T-cell (primary cell): ENCODE data around the gene RASL10A. TPM values are rescaled to one million over a fixed set of nuclear protein-coding genes. Genes with fewer than 3 reads are reported as not detected.

Experiments
- ATAC-seq, 4 experiments: fragments of 200-7000 bp in 3 of 4; fragments of 150-1000 bp in 1 of 4; cut with Tn5 transposase; replicated peaks in 1 of 4; 1 replicate in 3 of 4; 2 replicates in 1 of 4; pipeline ENCODE4 v1.10.0; 2021; ENCODE audit warnings: moderate library complexity in 3 of 4, mild to moderate bottlenecking in 2 of 4, moderate number of reproducible peaks in 1 of 4
- CTCF ChIA-PET, 2 donors: fragments of 300-600 bp; sonication (Branson Sonifier 250); formaldehyde crosslinking; loops; one replicate each; lab custom pipeline; 2022; ENCODE audit warnings: antibody characterized with exemption in 2 of 2; lab: Charles Lee
- POLR2A ChIA-PET, 2 donors: fragments of 300-600 bp; sonication (Branson Sonifier 250); formaldehyde crosslinking; loops; one replicate each; lab custom pipeline; 2022; ENCODE audit warnings: antibody characterized with exemption in 2 of 2; lab: Charles Lee
- DNase-seq, 35 experiments: peaks; one replicate each; pipeline versions ENCODE4 v3.0.0 to v3.0.0-alpha.2; 2013 to 2023
- H3K27ac ChIP-seq: one replicate; pipeline ENCODE4 v1.5.1; 2013; ENCODE audit warnings: low read length
- H3K27me3 ChIP-seq, 2 experiments: replicated peaks in 1 of 2; 1 replicate in 1 of 2; 2 replicates in 1 of 2; pipeline versions ENCODE4 v1.6.1 to v1.7.0; 2013; ENCODE audit warnings: low read length in 1 of 2, mixed read lengths in 1 of 2; ENCODE audit not compliant: control insufficient read depth in 2 of 2, insufficient read depth in 2 of 2; ENCODE audit errors: extremely low read depth in 1 of 2
- H3K36me3 ChIP-seq, 2 donors: 1 replicate in 1 of 2; 2 replicates in 1 of 2; pipeline versions ENCODE4 v1.6.1 to v1.7.0; 2013; ENCODE audit warnings: low read length in 1 of 2; ENCODE audit not compliant: control insufficient read depth in 2 of 2, insufficient read depth in 1 of 2; ENCODE audit errors: extremely low read depth in 1 of 2
- H3K4me1 ChIP-seq, 2 experiments: 1 replicate in 1 of 2; 2 replicates in 1 of 2; pipeline versions ENCODE4 v1.6.1 to v1.7.0; 2013; ENCODE audit warnings: low read length in 2 of 2, mixed read lengths in 1 of 2; ENCODE audit not compliant: insufficient read depth in 2 of 2, control insufficient read depth in 1 of 2; ENCODE audit errors: extremely low read depth in 1 of 2
- H3K4me3 ChIP-seq, 2 donors: 1 replicate in 1 of 2; 2 replicates in 1 of 2; pipeline versions ENCODE4 v1.5.1 to v1.7.0; 2013; ENCODE audit warnings: mild to moderate bottlenecking in 2 of 2, low read length in 1 of 2, moderate library complexity in 1 of 2; ENCODE audit not compliant: control insufficient read depth in 1 of 2; ENCODE audit errors: extremely low read depth in 1 of 2
- H3K9me3 ChIP-seq: 2 replicates; pipeline ENCODE4 v1.7.0; 2013
- H3K27ac Mint-ChIP-seq, 2 donors: one replicate each; pipeline ENCODE4 v1.8.0; 2020 to 2021; ENCODE audit warnings: mild to moderate bottlenecking in 2 of 2, mixed read lengths in 2 of 2
- H3K27me3 Mint-ChIP-seq, 2 donors: one replicate each; pipeline ENCODE4 v1.8.0; 2021 to 2022; ENCODE audit warnings: mixed read lengths in 2 of 2
- H3K36me3 Mint-ChIP-seq: one replicate; pipeline ENCODE4 v1.8.0; 2021; ENCODE audit warnings: mixed read lengths
- H3K4me1 Mint-ChIP-seq, 3 donors: one replicate each; pipeline ENCODE4 v1.8.0; 2020 to 2022; ENCODE audit warnings: mixed read lengths in 3 of 3, mild to moderate bottlenecking in 1 of 3
- H3K4me3 Mint-ChIP-seq, 3 donors: one replicate each; pipeline ENCODE4 v1.8.0; 2020 to 2022; ENCODE audit warnings: mild to moderate bottlenecking in 3 of 3, mixed read lengths in 3 of 3, moderate library complexity in 3 of 3
- H3K9me3 Mint-ChIP-seq, 3 donors: one replicate each; pipeline ENCODE4 v1.8.0; 2020 to 2022; ENCODE audit warnings: mixed read lengths in 3 of 3
- WGBS: methylation state at CpG from one replicate; pipeline ENCODE4 v1.1.5; 2013; ENCODE audit warnings: missing lambda C conversion rate; ENCODE audit not compliant: insufficient coverage; 5-methylcytosine and 5-hydroxymethylcytosine counted together
- total RNA-seq, 35 experiments: library from RNA in 6 of 35; stranded (reverse) in 6 of 35; fragments of 120-200 nt in 1 of 35; gene quantifications; one replicate each; pipeline versions ENCODE4 v1.2.1 to v1.2.4 and lab custom pipeline; 2013 to 2026

Gene RASL10A
- total RNA-seq, 5 donors from 2014 or later (not counting 1 experiment from before 2014, with no cell fraction given) = 0.33 to 1.2 (median 0.71) TPM; not detected in 1

GRCh38 chr22:29302681-29303465, 12.6 kb downstream of the RASL10A start:
- H3K27me3 ChIP-seq = peaks cover 0 to 33% of the 10 kb centered on the region in 2 experiments
- H3K9me3 Mint-ChIP-seq = no peaks in the 10 kb centered on the region
- peaks cover 14 to 19% of the 10 kb centered on the region in 2 donors for H3K27me3 Mint-ChIP-seq
- POLR2A ChIA-PET = interaction anchor here in 1 of 2 donors (0.5 kb wide), 1 partner anchor 26 kb away, joined by 3 read pairs; no protein-coding TSS in a partner anchor
- no peak overlapping the region for H3K4me3 ChIP-seq
- peaks cover 5 to 28% of the 10 kb centered on the region in 2 donors for H3K36me3 ChIP-seq
- H3K4me1 ChIP-seq = peaks cover 0 to 19% of the 10 kb centered on the region in 2 experiments
- no peak overlapping the region for H3K27ac ChIP-seq
- 82% methylated on average over 11 of the region's 13 CpGs for WGBS
- H3K9me3 ChIP-seq = no peaks in the 10 kb centered on the region
- CTCF ChIA-PET = no interaction called here
- no peak overlapping the region for H3K4me3 Mint-ChIP-seq
- peak in 1 of 4 experiments; percentile 9 for ATAC-seq
- H3K27ac Mint-ChIP-seq = no peak overlapping the region
- peaks cover 2 to 16% (median 4%) of the 10 kb centered on the region in 3 donors for H3K4me1 Mint-ChIP-seq
- DNase-seq = no peak
- H3K36me3 Mint-ChIP-seq = peaks cover 23% of the 10 kb centered on the region

GRCh38 chr22:29302402-29302680, 13.2 kb downstream of the RASL10A start:
- Mint-ChIP-seq H3K27me3 (peaks cover 14 to 15% of the 10 kb centered on the region in 2 donors), H3K27ac (no peak overlapping the region), H3K9me3 (no peaks in the 10 kb centered on the region), H3K36me3 (peaks cover 29% of the 10 kb centered on the region), H3K4me1 (peaks cover under 1 to 12% (median 2%) of the 10 kb centered on the region in 3 donors), H3K4me3 (no peak overlapping the region)
- POLR2A ChIA-PET = no interaction called here
- H3K27ac ChIP-seq = no peak overlapping the region
- peaks cover 0 to 28% of the 10 kb centered on the region in 2 experiments for H3K27me3 ChIP-seq
- CTCF ChIA-PET = no interaction called here
- DNase-seq (no peak), ATAC-seq (no peak)
- H3K4me3 ChIP-seq = no peak overlapping the region
- 100% methylated on average over 1 of the region's 2 CpGs for WGBS
- peaks cover 9 to 33% of the 10 kb centered on the region in 2 donors for H3K36me3 ChIP-seq
- H3K9me3 ChIP-seq = no peaks in the 10 kb centered on the region
- peaks cover 0 to 15% of the 10 kb centered on the region in 2 experiments for H3K4me1 ChIP-seq

GRCh38 chr22:29301716-29302401, 13.6 kb downstream of the RASL10A start:
- Histone ChIP-seq H3K36me3 (peaks cover 9 to 38% of the 10 kb centered on the region in 2 donors), H3K9me3 (no peaks in the 10 kb centered on the region), H3K27me3 (peaks cover 0 to 26% of the 10 kb centered on the region in 2 experiments), H3K4me3 (no peak overlapping the region), H3K27ac (no peak overlapping the region), H3K4me1 (peaks cover 0 to 12% of the 10 kb centered on the region in 2 experiments)
- Mint-ChIP-seq H3K4me3 (no peak overlapping the region), H3K36me3 (peaks cover 33% of the 10 kb centered on the region), H3K27me3 (peaks cover 14% of the 10 kb centered on the region in 2 donors), H3K9me3 (no peaks in the 10 kb centered on the region), H3K4me1 (peaks cover 0 to 11% (median 2%) of the 10 kb centered on the region in 3 donors), H3K27ac (peak overlapping the region in 1 of 2 donors; percentile 9)
- CTCF ChIA-PET = no interaction called here
- POLR2A ChIA-PET = no interaction called here
- no peak for ATAC-seq
- WGBS = 98% methylated on average over 9 of the region's 17 CpGs
- no peak for DNase-seq

- ChIA-PET CTCF (no interaction called here), POLR2A (no interaction called here)
- H3K4me3 ChIP-seq = no peak overlapping the region
- H3K27ac Mint-ChIP-seq = peak overlapping the region; percentile 9 to 11
- H3K4me1 ChIP-seq = peaks cover 0 to 4% of the 10 kb centered on the region in 2 experiments
- DNase-seq = no peak
- H3K27me3 ChIP-seq = peaks cover 0 to 20% of the 10 kb centered on the region in 2 experiments
- 81% methylated on average over 4 of the region's 10 CpGs for WGBS
- peaks cover 9% of the 10 kb centered on the region in 2 donors for H3K27me3 Mint-ChIP-seq
- H3K27ac ChIP-seq = no peak overlapping the region
- H3K4me3 Mint-ChIP-seq = no peak overlapping the region
- H3K36me3 Mint-ChIP-seq = peaks cover 37% of the 10 kb centered on the region
- H3K9me3 Mint-ChIP-seq = no peaks in the 10 kb centered on the region
- peak; percentile 11 to 33 (median 18) for ATAC-seq
- peaks cover 14 to 47% of the 10 kb centered on the region in 2 donors for H3K36me3 ChIP-seq
- H3K4me1 Mint-ChIP-seq = peaks cover 0 to 6% (median 1%) of the 10 kb centered on the region in 3 donors
- no peaks in the 10 kb centered on the region for H3K9me3 ChIP-seq
Observed at GRCh38 chr22:29300807-29301601, 14.5 kb downstream of the RASL10A start.

GRCh38 chr22:29300467-29300806, 15.1 kb downstream of the RASL10A start:
- Mint-ChIP-seq H3K27me3 (peaks cover 6 to 7% of the 10 kb centered on the region in 2 donors), H3K9me3 (no peaks in the 10 kb centered on the region), H3K4me3 (no peak overlapping the region), H3K27ac (no peak overlapping the region), H3K4me1 (peaks cover 0 to 4% (median 0%) of the 10 kb centered on the region in 3 donors), H3K36me3 (peaks cover 42% of the 10 kb centered on the region)
- H3K27ac ChIP-seq = no peak overlapping the region
- no peaks in the 10 kb centered on the region for H3K9me3 ChIP-seq
- no peaks in the 10 kb centered on the region for H3K4me1 ChIP-seq
- H3K36me3 ChIP-seq = peaks cover 18 to 52% of the 10 kb centered on the region in 2 donors
- ATAC-seq (no peak), DNase-seq (no peak)
- CTCF ChIA-PET = no interaction called here
- H3K4me3 ChIP-seq = no peak overlapping the region
- POLR2A ChIA-PET = no interaction called here
- 70% methylated on average over 3 of the region's 4 CpGs for WGBS
- peaks cover 0 to 14% of the 10 kb centered on the region in 2 experiments for H3K27me3 ChIP-seq
